ENCODE results near the gene DGKD. TPM values are rescaled to one million over a fixed set of nuclear protein-coding genes. Genes with fewer than 3 reads are reported as not detected.
"Not testable (repeated sequence)": the region's sequence is repeated elsewhere in the genome, so short reads cannot be mapped to it uniquely, and the experiment has no call there.

DGKD gene
- polyA plus RNA-seq, 1 donor, result 21.9 TPM

DNA sequence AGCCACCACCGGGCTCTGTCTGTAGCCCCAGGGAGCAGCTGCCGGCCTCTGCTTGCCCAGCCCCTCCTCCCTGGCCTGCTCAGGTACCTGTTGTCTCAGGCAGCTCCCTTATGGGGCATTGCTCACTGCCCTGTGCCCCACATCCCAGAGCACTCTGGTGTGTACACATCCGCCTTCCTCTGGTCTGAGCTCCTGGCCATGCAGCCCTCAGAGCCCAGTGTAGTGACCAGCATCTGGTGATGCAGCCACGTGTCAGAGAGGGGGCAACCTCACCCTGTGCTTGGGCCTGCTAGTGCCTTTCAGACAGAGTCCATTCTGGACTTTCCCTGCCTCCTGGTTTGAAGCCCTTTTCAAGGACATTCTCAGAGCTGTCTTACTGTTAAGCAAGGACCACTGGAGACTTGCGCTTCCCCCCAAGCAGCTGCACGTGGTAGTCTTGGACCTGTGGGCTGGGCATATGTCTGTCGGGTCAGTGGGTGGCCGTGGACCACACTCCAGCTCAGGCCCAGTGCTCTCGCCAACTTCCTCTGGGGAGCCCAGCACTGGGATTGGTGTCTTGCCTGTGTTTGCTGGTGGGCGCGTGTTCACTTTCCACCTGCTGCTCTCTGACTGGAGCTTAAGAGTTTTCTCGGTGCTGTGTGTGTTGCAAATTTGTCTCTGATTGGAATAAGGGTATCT lies 30.7 kb downstream of the DGKD start:
- DNase-seq (ENCODE audit: low read depth), result no peak

DNA sequence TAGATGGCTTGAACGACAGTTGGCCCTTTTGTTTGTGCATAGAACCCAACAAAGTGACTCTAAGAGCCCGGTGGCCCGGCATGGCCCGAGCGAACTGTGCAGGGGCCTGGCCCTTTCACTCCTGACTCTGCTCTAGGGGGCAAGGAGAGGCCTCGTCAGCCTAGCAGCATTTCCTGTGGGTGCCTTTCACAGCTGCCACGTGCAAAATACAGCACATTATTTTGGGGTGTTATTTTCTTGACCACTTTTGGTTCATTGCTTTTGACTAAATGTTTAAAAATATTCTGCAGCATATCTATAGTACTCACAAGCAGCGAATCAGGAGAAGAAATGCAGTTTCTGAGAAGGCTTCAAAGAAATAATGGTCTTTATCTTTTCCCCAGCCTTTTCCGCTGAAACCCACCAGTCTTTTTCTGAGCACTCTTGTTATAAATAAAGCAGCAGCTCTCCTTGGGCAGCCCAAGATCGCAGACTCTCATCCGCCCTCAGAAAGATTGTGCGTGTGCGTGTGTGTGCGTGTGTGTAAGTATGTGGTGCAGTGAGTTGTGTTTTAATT lies 31.3 kb downstream of the DGKD start:
- DNase-seq (ENCODE audit: low read depth), result no peak

DNA sequence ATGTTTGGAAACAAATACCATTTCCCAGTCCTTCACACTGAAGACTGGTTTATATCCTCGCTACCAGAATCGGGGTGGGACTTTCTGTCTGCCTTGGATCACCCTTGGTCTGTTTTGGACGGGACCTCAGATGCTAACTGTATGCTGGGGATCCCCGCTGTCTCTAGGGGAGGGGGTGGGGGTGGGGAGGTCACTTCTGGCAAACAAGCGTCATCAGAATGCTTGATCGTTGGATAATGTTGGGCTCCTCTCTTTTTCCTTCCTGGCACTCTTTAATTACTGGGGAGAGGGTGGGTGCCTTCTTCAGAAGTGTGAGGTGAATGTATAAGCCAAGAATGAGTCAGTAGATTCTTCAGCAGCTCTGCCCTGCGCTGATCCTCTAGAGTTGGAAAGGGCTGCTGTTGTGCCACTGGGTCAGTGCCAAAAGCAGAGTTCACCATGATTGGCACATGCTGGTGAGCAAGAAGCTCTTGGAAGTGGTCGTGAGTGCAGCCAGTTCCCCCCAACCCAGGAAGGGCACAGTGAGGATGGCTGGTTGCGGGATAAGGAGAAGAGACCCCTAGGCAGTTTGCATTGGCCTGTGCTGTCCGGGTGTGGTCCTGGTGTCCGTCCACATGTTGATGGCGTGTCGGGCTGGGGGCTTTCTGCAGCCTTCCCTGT lies 32.2 kb downstream of the DGKD start:
- no peak for DNase-seq (ENCODE audit: low read depth)

DNA sequence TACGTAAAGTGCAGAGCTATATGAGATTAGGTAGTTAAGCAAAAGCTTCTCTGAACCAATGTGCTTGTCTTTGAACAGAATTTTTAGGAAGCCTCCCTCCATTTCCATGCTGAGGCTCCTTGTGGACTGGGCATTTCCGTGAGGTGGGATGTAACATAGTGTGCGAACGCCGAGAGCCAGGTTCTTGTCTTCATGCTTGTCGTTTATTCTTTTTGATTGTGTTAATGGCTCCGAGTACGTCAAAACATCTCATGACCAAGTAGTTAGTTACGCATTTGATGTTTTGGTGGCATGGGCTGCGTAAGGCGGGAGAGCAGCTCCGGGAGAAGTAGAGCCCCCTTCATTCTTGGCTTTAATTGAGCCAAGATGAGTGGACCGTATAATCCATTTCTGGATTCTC lies 32.9 kb downstream of the DGKD start:
- no peak for DNase-seq (ENCODE audit: low read depth)

DNA sequence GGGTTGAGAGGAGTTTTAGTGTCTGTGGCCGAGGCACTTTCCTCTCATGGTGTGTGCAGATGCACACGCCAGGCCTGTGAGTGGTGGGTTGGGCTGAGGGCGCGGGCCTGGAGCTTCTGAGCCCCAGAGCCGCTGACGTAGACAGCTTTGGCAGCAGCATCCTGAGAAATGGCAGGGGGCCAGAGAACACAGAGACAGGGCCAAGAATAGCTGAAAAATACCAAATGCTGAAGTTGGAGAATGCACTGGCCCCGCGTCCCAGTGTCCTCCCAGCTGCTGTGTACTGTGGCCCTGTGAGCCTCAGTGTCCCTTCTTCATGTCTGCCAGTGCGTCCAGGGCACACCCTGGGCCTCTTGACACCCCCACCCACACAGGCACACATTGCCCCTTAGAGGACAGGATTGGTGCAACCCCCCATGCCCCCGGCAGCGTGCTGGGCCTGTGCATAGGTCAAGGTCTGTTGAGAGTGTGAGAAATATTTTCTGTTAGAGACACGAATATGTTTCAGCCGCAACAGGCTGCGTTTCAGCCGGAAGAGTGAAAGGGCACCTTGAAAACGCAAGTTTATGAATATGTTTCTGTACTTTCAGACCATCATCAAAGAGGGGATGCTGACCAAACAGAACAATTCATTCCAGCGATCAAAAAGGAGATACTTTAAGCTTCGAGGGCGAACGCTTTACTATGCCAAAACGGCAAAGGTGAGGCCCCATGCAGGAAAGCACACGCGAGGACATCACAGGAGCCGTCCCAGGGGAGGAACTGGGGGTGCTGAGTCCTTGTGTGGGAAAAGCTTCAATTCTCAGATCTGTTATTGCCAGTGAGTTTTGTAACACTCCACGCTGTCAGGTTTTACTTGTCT lies 33.6 kb downstream of the DGKD start:
- DNase-seq (ENCODE audit: low read depth), result peak; percentile 87

DNA sequence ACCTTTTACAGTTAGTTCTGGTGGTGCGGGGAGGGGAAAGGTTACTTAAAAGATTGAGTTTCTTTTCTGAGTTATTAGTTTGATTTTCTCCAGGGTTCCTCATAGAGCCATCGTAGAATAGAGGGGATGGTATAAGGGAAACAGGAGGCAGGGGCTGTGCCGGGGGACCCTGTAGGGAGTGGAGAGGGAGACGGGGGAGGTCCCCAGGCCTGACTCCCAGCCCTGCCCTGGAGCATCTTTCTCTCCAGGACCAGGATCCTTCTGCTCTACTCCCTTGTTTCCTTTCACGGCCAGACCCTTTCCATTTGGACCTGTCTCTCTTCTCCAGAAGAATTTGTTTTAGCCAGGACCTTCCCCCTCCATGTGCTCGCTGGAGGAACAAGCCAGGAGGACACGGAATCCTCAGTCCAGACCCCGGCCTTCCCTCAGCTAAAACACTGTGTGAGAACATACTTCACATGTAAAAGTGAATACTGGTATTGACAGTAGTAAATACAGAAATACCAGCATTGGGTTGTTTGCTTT lies 35.4 kb downstream of the DGKD start:
- DNase-seq (ENCODE audit: low read depth), result no peak

DNA sequence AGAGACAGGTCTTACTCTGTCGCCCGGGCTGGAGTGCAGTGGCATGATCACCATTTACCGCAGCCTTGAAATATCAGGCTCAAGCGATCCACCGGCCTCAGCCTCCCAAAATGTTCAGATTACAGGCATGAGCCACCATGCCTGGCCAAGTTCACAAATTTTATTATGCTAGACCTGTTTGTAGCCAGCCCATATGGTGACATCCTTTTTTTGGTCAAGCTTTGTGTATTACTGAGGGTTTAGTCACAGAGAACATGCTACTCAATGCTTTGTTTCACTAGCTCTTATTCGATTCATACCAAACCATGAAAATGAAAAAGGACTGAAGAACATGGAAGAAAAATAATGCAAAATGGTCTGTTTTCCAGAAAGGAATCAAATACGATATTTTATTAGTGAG lies 41.4 kb downstream of the DGKD start:
- DNase-seq (ENCODE audit: low read depth), result no peak

DNA sequence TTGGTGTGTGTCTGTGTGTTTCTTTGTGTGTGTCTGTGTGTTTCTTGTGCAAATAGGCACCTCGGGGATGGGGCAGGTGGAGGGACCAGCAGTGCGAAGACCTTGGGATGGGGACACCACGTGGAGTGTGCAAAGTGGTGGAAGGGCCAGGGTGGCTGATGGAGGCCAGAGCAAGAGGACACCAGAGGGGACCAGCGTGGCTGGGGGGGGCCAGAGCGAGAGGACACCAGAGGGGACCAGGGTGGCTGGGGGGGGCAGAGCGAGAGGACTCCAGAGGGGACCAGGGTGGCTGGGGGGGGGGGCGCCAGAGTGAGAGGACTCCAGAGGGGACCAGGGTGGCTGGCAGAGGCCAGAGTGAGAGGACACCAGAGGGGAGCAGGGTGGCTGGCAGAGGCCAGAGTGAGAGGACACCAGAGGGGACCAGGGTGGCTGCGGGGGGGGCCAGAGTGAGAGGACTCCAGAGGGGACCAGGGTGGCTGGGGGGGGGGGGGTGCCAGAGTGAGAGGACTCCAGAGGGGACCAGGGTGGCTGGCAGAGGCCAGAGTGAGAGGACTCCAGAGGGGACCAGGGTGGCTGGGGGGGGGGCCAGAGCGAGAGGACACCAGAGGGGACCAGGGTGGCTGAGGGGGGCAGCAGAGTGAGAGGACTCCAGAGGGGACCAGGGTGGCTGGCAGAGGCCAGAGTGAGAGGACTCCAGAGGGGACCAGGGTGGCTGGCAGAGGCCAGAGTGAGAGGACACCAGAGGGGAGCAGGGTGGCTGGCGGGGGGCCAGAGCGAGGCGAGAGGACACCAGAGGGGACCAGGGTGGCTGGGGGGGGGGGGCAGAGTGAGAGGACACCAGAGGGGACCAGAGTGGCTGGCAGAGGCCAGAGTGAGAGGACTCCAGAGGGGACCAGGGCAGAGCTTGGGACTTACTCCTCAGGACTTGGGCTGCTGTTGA lies 42.7 kb downstream of the DGKD start:
- DNase-seq (ENCODE audit: low read depth), result not testable (repeated sequence)

DNA sequence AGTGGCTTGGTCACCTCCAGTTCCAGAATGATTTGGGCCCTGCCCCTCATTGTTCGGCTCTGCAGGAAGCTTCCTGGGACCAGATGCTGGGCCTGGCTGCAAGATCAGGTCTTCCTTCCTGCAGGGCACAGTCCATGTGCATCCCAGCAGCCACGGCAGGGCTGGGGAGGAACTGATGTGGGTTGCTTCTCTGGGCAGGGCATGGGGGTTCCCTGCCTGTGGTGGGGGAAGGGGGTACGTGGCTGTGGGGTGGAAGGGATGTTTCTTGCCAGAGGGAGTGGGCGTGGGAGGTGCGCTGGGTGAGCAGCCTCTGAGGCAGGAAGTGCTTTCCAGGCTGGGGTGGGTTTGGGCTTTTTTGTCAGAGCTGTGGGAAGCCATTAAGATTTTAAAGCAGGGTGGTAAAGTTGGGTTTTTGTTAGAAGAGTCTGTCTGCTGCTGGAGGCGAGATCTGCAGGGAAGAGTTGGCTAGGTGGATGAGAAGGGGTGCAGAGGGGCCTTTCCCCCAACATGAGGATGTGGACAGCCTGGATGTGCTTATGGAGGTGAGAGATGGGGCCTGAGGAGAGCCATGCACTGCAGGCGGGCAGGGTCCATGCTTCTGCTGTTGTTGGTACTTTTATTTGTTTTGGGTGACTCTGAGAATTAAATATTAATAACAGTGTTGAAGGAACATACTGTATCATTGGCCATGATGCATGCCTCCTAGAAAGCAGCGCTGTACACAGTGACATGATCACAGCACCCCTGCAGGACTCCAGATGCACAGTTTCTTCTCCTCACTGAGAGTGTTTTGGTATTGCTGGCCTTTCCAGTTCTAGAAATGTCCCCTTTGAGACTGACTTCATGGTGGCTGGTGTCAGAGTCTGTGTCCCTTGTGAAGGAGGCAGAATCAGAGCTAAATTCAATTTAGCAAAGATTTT lies 45.3 kb downstream of the DGKD start:
- DNase-seq (ENCODE audit: low read depth), result no peak

DNA sequence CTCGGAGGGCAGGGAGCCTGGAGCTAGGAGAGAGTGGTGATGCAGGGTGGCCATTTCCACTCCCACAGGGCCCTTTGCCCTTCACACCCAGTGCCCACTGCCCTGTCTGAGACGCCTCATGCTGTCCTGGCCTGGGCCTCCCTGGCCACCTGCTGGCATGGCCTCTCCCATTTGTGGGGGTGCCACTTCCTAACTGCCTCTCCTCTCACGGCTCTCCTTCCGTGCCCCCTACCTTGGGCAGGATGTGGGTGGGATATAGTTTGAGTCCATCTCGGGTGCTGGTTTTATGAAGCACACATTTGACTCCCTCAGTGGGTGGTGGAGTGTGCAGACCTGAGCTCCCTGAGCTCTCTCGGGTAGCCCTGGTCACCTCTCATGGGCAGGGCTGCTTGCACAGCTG lies 46.0 kb downstream of the DGKD start:
- no peak for DNase-seq (ENCODE audit: low read depth)

DNA sequence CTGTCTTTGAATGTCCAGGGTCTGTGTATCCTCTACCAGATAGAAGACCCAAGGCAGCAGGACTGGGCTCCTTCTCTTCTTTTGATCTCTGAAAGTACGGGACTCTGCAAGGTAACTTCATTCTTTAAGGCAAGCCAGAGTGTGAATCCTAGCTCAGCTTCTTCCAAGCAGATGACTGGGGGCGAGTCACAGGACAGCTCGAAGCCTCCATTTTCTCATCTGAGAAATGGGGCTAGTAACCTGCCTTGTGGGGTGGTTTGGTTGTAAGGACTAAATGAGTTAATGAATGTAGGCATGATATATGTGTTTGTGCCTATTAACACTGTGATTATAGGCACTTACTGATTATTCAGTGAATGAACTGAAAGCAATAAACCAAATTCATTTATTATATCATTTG lies 46.7 kb downstream of the DGKD start:
- DNase-seq (ENCODE audit: low read depth), result no peak

DNA sequence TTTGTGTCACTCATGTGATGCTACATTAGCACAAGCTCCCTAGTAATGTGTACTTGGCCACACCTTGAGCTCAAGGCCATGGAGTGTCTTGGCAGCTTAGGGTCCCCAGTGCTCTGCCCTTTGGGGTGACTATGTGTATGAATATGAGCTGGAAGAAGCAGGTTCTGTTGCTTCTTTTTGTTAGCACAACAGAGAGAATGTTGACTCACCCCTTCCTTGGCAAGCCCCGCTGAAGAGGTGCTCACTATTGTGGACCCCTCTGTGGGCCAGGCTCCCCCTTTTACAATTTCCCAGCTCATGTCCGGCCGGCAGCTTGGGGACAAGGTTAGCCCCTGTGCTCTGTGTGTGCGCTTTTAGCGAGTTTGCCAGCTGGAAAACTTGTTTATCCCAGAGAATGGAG lies 48.1 kb downstream of the DGKD start:
- no peak for DNase-seq (ENCODE audit: low read depth)

DNA sequence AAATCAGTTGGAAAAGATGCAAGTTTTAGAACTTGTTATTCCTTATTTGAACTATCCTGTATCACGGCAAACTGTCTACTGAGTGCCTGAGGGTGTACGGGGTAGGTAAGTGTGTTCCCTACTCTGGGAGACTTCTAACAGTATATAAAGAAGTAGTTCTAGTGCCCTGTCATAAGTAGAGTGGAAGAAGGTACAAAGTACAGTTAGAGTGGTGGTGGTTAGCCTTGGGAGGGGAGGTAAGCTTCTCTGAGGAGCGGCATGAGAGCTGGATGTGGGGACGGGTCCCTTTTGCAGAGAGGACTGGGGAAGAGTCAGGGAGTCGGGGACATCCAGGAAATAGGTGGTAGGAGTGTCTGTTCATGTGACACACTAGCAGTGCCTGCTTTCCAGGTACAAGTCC lies 48.5 kb downstream of the DGKD start:
- DNase-seq (ENCODE audit: low read depth), result no peak

DNA sequence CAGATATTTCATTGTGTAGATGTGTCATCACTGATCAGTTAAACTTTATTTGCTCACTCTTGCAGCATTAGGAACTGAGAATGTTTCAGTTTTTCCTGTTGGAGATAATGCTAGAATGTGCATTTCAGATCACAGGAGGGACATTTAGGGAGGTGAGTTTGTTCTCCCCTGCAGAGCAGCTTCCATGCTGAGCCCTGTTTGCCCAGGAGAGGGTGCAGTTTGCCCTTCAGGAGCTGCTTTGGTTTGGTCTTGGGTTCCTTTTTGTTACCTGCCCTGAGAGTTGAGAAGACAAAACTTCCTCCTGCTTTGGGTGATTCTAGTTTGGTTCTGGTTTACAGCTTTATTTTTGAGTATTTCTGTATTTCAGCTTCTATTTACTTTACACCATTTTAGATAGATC lies 49.9 kb downstream of the DGKD start:
- no peak for DNase-seq (ENCODE audit: low read depth)

DNA sequence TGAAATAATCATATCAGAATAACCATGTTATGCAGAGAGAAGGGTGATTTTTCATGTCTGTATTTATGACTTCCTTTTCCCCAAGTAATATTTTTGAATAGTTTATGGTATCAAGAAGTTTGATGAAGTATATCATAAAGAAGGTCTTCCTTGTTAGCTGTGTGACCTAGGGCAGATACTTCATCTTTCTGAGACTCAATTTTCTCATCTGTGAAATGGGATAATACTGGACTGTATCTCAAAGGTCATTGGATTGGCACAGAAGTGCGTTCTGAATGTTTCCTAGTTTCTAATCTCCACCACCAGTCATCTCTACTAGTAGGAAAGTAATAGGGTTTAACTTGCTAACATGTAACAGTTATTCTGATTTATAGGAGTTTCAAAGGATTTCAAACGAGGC lies 52.6 kb downstream of the DGKD start:
- DNase-seq (ENCODE audit: low read depth), result no peak

DNA sequence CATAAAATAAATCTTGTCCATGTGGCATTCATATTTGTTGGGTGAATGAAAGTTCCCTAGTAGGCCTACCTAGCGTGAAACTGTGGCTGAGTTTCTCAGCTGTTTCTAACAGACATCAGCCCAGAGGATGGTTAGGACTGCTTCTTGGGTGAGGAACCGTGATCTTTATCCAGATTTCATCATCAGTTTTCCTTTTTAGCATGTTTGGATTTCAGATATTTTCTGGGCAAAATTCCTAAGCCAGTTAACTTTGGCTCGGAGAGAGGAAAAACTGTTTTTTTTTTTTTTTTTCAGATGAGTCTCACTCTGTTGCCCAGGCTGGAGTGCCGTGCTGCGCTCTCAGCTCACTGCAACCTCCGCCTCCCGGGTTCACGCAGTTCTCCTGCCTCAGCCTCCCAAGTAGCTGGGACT lies 53.5 kb downstream of the DGKD start:
- DNase-seq (ENCODE audit: low read depth), result peak; percentile 52

DNA sequence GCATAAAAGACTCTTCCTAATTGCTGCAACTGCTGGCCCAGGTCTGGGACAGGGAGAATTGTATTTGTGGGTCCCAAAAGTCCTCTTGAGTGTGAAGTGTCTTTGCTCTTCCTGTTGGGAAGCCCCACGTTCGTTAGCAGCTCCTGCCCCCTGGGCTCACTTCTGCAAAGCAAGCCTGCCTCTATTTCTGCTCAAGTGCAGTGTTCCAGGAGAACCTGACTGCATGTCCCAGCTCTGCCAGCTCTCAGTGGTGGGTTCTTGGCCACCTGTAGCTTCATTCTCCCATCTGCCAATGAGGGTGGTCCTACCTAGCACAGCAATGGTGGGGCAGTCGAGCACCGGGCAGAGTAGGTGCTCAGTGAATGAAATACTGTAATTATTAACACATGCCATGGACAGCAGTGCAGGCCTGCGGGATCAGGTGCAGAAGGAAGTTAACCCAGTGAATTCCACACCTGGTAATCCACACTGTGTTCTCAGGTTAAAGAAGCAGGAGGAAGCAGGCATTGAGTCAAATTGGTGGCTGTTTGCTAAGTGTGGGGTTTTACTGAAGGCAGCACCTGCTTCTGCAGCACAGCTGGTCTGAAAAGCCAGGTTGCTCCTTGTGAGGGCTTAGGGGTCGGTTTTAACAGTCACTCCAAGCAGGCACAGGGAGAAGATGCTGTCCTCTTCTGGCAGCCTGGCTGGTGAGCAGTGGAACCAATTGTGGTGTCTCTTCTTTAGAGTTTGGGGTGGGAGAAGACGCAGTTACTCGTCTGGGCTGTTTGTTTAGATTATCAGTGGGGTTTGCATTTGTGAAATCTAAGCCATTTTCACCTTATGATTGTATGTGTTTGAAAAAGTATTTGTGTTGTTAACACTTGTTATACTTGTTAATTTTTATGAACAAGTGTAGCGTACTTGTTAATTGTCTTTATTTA lies 54.3 kb downstream of the DGKD start:
- no peak for DNase-seq (ENCODE audit: low read depth)

DNA sequence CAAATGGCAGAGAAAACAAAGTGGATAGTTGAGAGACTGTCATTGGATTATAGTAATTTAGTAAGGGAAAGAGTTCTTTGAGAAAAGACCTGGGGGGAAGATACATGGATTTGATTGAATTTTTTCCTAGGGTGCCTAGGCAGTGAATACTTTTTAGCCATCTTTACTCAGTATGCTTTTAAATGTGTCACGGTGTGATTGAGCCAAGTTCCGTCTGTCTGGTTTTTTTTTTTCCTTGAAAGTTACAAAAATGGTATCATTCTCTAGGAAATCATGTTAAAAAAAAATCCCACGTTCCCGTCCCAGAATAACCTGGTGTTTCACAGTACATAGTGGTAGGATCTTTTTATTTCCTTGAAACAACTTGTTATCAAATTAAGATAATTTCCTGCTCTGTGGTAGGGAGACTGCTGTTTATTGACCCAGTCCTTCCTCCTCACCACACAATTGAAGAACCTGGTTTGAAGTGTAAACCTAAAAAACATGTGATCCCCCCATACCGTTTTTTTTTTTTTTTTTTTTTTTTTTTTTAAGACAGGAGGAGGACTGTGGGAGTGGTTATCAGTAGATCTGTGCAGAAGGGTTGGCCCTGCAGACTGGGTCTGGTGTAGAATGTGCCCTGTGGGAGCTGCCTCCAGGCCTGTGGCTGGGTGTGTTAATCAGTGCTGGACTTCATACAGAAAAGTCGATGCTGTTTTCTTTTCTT lies 55.1 kb downstream of the DGKD start:
- no peak for DNase-seq (ENCODE audit: low read depth)
